Pancreas (tissue), 10 donors: ENCODE results near the gene SMARCB1. TPM values are rescaled to one million over a fixed set of nuclear protein-coding genes. Genes with fewer than 3 reads are reported as not detected.

Experiments
- ATAC-seq, 4 donors: fragments of 200-7000 bp; cut with Tn5 transposase; one replicate each; pipeline versions ENCODE4 v1.8.0 to v1.9.1; 2020; ENCODE audit warnings: mild to moderate bottlenecking in 4 of 4, moderate library complexity in 4 of 4
- DNase-seq, 6 donors: peaks; one replicate each; pipeline ENCODE4 v3.0.0-alpha.2; 2020
- FAIRE-seq: peaks from 2 replicates; lab custom pipeline; 2012; peaks lifted over from hg19 to GRCh38; lab: Jason Lieb, UNC
- H3K27ac ChIP-seq, 4 donors: fragments of 200-600 bp; sonication (generic); 1 replicate in 3 of 4; 2 replicates in 1 of 4; pipeline versions ENCODE4 v1.5.0 to v1.8.0; 2020
- H3K27me3 ChIP-seq, 4 donors: fragments of 200-600 bp; one replicate each; pipeline ENCODE4 v1.8.0; 2021
- H3K36me3 ChIP-seq, 3 donors: fragments of 200-600 bp; sonication (generic) in 1 of 3; one replicate each; pipeline versions ENCODE4 v1.5.0 to v1.8.0; 2020 to 2021
- H3K4me1 ChIP-seq, 3 donors: fragments of 200-600 bp; one replicate each; pipeline ENCODE4 v1.8.0; 2021
- H3K4me3 ChIP-seq, 4 donors: fragments of 200-600 bp; sonication (generic) in 2 of 4; one replicate each; pipeline versions ENCODE4 v1.5.0 to v1.8.0; 2020 to 2021
- H3K9me3 ChIP-seq, 4 donors: fragments of 200-600 bp; one replicate each; pipeline ENCODE4 v1.8.0; 2021
- CTCF ChIP-seq, 4 donors: fragments of 200-600 bp; sonication (generic) in 3 of 4; IDR thresholded peaks; one replicate each; pipeline versions ENCODE4 v1.5.0 to v1.8.0; 2021; ENCODE audit warnings: antibody characterized with exemption in 4 of 4
- WGBS, 2 donors: extraction: QIAGEN DNeasy Blood & Tissue Kit; methylation state at CpG; one replicate each; pipeline ENCODE4 v1.1.7; 2013; 5-methylcytosine and 5-hydroxymethylcytosine counted together
- intact Hi-C, 3 donors: fragments of 100-400 bp; cut with DNase I; formaldehyde crosslinking; loops; one replicate each; pipeline versions ENCODE4 v1.11.1 to v1.14.2; 2022
- polyA plus RNA-seq, 2 donors: library from polyadenylated mRNA; stranded (reverse); fragments of 200-250 nt; gene quantifications; one replicate each; pipeline ENCODE4 v1.2.3, GENCODE V29; 2013
- total RNA-seq, 6 donors: library from RNA; stranded (reverse); fragmentation: NEBNext Ultra II Directional in 4 of 6; extraction: Animal tissue kit (Norgen Biotek cat#: 25700) in 4 of 6; gene quantifications; one replicate each; pipeline versions ENCODE4 v1.2.1 to v1.2.4, GENCODE V29; 2021 to 2023
- donor health status: healthy with polysubstance abuse.
- donor health status: DM: no; HTN: no; CAD: no; lungs with moderate emphysema.
- donor health status: DM: no; HTN: no; CAD: no.
- donor health status: control.
- donor health status: control.
- donor health status: Bipolar disorder and iron deficiency.
- donor health status: DM: yes; HTN: yes; CAD: no.
- donor health status: DM: no; HTN: no; CAD: no.
- donor health status: DM: no; HTN: no; CAD: no.
- donor health status: DM: yes; HTN: yes; CAD: no.

Gene SMARCB1
- total RNA-seq: 10 to 100 TPM; 25.2 to 36.8 (median 30.4) TPM
- 10 to 100 TPM; 28.2 to 37.1 TPM for polyA plus RNA-seq

GRCh38 chr22:23786752-23787599, at the start of gene SMARCB1:
Gene SMARCB1, plus strand, starts transcription at chr22:23786966. Its CDS starts 204 bp downstream, at chr22:23787170.
- FAIRE-seq: no peak
- Histone ChIP-seq H3K4me1 (peaks cover 16 to 33% (median 16%) of the 10 kb centered on the region in 3 donors), H3K4me3 (peak within 1 kb of the TSS; percentile 60 to 94 (median 88)), H3K27ac (peak within 1 kb of the TSS; percentile 97 to 100 (median 99)), H3K27me3 (no peaks in the 10 kb centered on the region), H3K9me3 (no peaks in the 10 kb centered on the region), H3K36me3 (peaks cover 0 to 3% (median 0%) of the 10 kb centered on the region in 3 donors)
- TF ChIP-seq CTCF (IDR thresholded peaks at IDR 0.05): no peak
- 0% methylated on average over 84 to 97 of the region's 97 CpGs for WGBS, 2 donors
- ATAC-seq: peak; percentile 95 to 97 (median 96)
- peak; percentile 82 to 96 (median 90) for DNase-seq
- intact Hi-C loops: no loop called here

- no peaks in the 10 kb centered on the region for H3K36me3 ChIP-seq
- ATAC-seq: no peak
- H3K9me3 ChIP-seq: no peaks in the 10 kb centered on the region
- no peak overlapping the region for H3K4me3 ChIP-seq
- no peak for DNase-seq
- no peaks in the 10 kb centered on the region for H3K4me1 ChIP-seq
- no peak for TF ChIP-seq CTCF (IDR thresholded peaks at IDR 0.05)
- no peaks in the 10 kb centered on the region for H3K27me3 ChIP-seq
- FAIRE-seq: no peak
- no peak overlapping the region for H3K27ac ChIP-seq
- intact Hi-C loops: no loop called here
These were observed 49.1 kb upstream of the SMARCB1 start for GRCh38 chr22:23737696-23738095.

- H3K4me1 ChIP-seq: no peaks in the 10 kb centered on the region
- no peak for TF ChIP-seq CTCF (IDR thresholded peaks at IDR 0.05)
- H3K9me3 ChIP-seq: no peaks in the 10 kb centered on the region
- FAIRE-seq (no peak), DNase-seq (no peak), ATAC-seq (peak in 3 of 4 donors; percentile 21 to 49 (median 27))
- intact Hi-C loops: no loop called here
- no peaks in the 10 kb centered on the region for H3K27me3 ChIP-seq
- WGBS, 2 donors: 71 to 74% methylated on average over 7 of the region's 7 CpGs
- peaks cover 0 to 18% (median 0%) of the 10 kb centered on the region in 3 donors for H3K36me3 ChIP-seq
- H3K4me3 ChIP-seq: no peak overlapping the region
- H3K27ac ChIP-seq: no peak overlapping the region
These were observed 44.1 kb upstream of the SMARCB1 start for GRCh38 chr22:23742505-23743264.

GRCh38 chr22:23743303-23743705, 43.5 kb upstream of the SMARCB1 start:
- intact Hi-C loops: no loop called here
- DNase-seq (no peak), FAIRE-seq (no peak), ATAC-seq (peak in 1 of 4 donors; percentile 23)
- Histone ChIP-seq H3K4me3 (no peak overlapping the region), H3K9me3 (no peaks in the 10 kb centered on the region), H3K4me1 (no peaks in the 10 kb centered on the region), H3K27ac (no peak overlapping the region), H3K27me3 (no peaks in the 10 kb centered on the region), H3K36me3 (peaks cover 0 to 18% (median 0%) of the 10 kb centered on the region in 3 donors)
- WGBS, 2 donors: 73 to 85% methylated on average over 2 of the region's 2 CpGs
- TF ChIP-seq CTCF (IDR thresholded peaks at IDR 0.05): no peak
